IMR-90 (cell line): Measurements from ENCODE around the gene CCDC116.

Experiments
- CEBPB ChIP-seq: IDR thresholded peaks from 2 replicates; pipeline ENCODE4 v1.6.1; 2012; ENCODE audit warnings: low read depth, low read length, improper control_type of control experiment
- CTCF ChIP-seq: conservative IDR thresholded peaks from 2 replicates; pipeline ENCODE4 v1.5.1; 2012; ENCODE audit warnings: mild to moderate bottlenecking, low read depth, low read length, improper control_type of control experiment
- FOS ChIP-seq: fragments of 150-350 bp; IDR thresholded peaks from 2 replicates; pipeline ENCODE4 v1.6.1; 2016; ENCODE audit warnings: low read depth, low read length
- NFE2L2 ChIP-seq: fragments of 150-350 bp; IDR thresholded peaks from 2 replicates; pipeline ENCODE4 v1.6.1; 2016; ENCODE audit warnings: low read depth, mild to moderate bottlenecking, low read length
- POLR2A ChIP-seq: IDR thresholded peaks from 2 replicates; pipeline ENCODE4 v1.6.1; 2012; ENCODE audit warnings: mild to moderate bottlenecking, low read depth, low read length
- RAD21 ChIP-seq: IDR thresholded peaks from 2 replicates; pipeline ENCODE4 v1.6.1; 2012; ENCODE audit warnings: low read length, improper control_type of control experiment
- RFX5 ChIP-seq: IDR thresholded peaks from 2 replicates; pipeline ENCODE4 v1.8.0; 2012; ENCODE audit warnings: low read depth, mild to moderate bottlenecking, low read length, moderate library complexity
- SMC3 ChIP-seq: fragments of 150-350 bp; IDR thresholded peaks from 2 replicates; pipeline ENCODE4 v1.6.1; 2016; ENCODE audit warnings: low read depth, mild to moderate bottlenecking, antibody characterized with exemption, low read length, moderate library complexity

GRCh38 chr22:21635771-21636510, 3.4 kb downstream of the CCDC116 start:
- TF ChIP-seq NFE2L2 (no peak), FOS (no peak), CTCF (no peak), POLR2A (no peak), CEBPB (no peak), RAD21 (no peak), RFX5 (no peak), SMC3 (no peak)
